Measurements from ENCODE around the gene GPC3. TPM values are rescaled to one million over a fixed set of nuclear protein-coding genes. Genes with fewer than 3 reads are reported as not detected.

The GPC3 gene
- polyA plus RNA-seq, 12 donors, result 274 to 737 (median 386) TPM

GRCh38 chrX:133933316-133933715 is 52.1 kb downstream of the GPC3 start:
- DNase-seq, result no peak

GRCh38 chrX:133929836-133930464 is 55.4 kb downstream of the GPC3 start:
- no peak for DNase-seq

- DNase-seq, result no peak
Measured at GRCh38 chrX:133928365-133928764, 57.0 kb downstream of the GPC3 start.

- no peak for DNase-seq
Measured at GRCh38 chrX:133926809-133927208, 58.6 kb downstream of the GPC3 start.

- DNase-seq, result no peak
Measured at GRCh38 chrX:133926099-133926498, 59.3 kb downstream of the GPC3 start.

- DNase-seq, result no peak
Measured at GRCh38 chrX:133924548-133924947, 60.8 kb downstream of the GPC3 start.

- DNase-seq, result no peak
Measured at GRCh38 chrX:133923548-133923947, 61.8 kb downstream of the GPC3 start.

- DNase-seq, result no peak
Measured at GRCh38 chrX:133923113-133923512, 62.3 kb downstream of the GPC3 start.

- DNase-seq, result no peak
Measured at GRCh38 chrX:133922390-133922771, 63.0 kb downstream of the GPC3 start.

- DNase-seq, result no peak
Measured at GRCh38 chrX:133921764-133922389, 63.5 kb downstream of the GPC3 start.

GRCh38 chrX:133921086-133921485 is 64.3 kb downstream of the GPC3 start:
- no peak for DNase-seq

GRCh38 chrX:133918361-133918771 is 67.0 kb downstream of the GPC3 start:
- no peak for DNase-seq

- no peak for DNase-seq
Measured at GRCh38 chrX:133916984-133917722, 68.2 kb downstream of the GPC3 start.

- no peak for DNase-seq
Measured at GRCh38 chrX:133913658-133914388, 71.6 kb downstream of the GPC3 start.

- DNase-seq, result no peak
Measured at GRCh38 chrX:133913009-133913408, 72.4 kb downstream of the GPC3 start.

- DNase-seq, result no peak
Measured at GRCh38 chrX:133911825-133912495, 73.4 kb downstream of the GPC3 start.

- no peak for DNase-seq
Measured at GRCh38 chrX:133910539-133910938, 74.9 kb downstream of the GPC3 start.

- DNase-seq, result no peak
Measured at GRCh38 chrX:133909888-133910287, 75.5 kb downstream of the GPC3 start.

- DNase-seq, result peak; percentile 44
Measured at GRCh38 chrX:133908223-133908955, 77.0 kb downstream of the GPC3 start.

- DNase-seq, result peak; percentile 43
Measured at GRCh38 chrX:133907606-133908005, 77.8 kb downstream of the GPC3 start.

GRCh38 chrX:133905305-133905704 is 80.1 kb downstream of the GPC3 start:
- no peak for DNase-seq

All from muscle of arm (tissue), 12 donors.